Measurements from ENCODE around the gene SETDB2.
A peak's percentile ranks its signal among the peaks of the same experiment; 100 is the strongest.

Gene SETDB2

DNA sequence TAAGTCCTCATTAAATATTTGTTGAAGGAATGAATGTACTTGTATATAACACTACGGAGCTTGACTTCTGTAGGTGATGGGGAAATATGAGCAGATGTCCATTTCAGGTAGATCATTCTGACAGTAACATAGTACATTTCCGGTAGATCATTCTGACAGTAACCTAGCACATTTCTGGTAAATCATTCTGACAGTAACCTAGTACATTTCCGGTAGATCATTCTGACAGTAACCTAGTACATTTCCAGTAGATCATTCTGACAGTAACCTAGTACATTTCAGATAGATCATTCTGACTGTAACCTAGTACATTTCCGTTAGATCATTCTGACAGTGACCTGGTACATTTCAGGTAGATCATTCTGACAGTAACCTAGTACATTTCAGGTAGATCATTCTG lies 54.1 kb downstream of the SETDB2 start:
- no peaks in the 10 kb centered on the region for H3K9me3 Mint-ChIP-seq
- no peak for DNase-seq
- peaks cover 7% of the 10 kb centered on the region for H3K4me1 Mint-ChIP-seq
- H3K36me3 Mint-ChIP-seq (ENCODE audit: low read depth): peaks cover 7% of the 10 kb centered on the region
- no peak overlapping the region for H3K27ac Mint-ChIP-seq
- TF ChIP-seq, protein P1, sequence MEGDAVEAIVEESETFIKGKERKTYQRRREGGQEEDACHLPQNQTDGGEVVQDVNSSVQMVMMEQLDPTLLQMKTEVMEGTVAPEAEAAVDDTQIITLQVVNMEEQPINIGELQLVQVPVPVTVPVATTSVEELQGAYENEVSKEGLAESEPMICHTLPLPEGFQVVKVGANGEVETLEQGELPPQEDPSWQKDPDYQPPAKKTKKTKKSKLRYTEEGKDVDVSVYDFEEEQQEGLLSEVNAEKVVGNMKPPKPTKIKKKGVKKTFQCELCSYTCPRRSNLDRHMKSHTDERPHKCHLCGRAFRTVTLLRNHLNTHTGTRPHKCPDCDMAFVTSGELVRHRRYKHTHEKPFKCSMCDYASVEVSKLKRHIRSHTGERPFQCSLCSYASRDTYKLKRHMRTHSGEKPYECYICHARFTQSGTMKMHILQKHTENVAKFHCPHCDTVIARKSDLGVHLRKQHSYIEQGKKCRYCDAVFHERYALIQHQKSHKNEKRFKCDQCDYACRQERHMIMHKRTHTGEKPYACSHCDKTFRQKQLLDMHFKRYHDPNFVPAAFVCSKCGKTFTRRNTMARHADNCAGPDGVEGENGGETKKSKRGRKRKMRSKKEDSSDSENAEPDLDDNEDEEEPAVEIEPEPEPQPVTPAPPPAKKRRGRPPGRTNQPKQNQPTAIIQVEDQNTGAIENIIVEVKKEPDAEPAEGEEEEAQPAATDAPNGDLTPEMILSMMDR (IDR thresholded peaks at IDR 0.05): no peak
- H3K4me3 Mint-ChIP-seq: no peak overlapping the region
- H3K27me3 Mint-ChIP-seq (ENCODE audit: low read depth, poor library complexity): no peaks in the 10 kb centered on the region

DNA sequence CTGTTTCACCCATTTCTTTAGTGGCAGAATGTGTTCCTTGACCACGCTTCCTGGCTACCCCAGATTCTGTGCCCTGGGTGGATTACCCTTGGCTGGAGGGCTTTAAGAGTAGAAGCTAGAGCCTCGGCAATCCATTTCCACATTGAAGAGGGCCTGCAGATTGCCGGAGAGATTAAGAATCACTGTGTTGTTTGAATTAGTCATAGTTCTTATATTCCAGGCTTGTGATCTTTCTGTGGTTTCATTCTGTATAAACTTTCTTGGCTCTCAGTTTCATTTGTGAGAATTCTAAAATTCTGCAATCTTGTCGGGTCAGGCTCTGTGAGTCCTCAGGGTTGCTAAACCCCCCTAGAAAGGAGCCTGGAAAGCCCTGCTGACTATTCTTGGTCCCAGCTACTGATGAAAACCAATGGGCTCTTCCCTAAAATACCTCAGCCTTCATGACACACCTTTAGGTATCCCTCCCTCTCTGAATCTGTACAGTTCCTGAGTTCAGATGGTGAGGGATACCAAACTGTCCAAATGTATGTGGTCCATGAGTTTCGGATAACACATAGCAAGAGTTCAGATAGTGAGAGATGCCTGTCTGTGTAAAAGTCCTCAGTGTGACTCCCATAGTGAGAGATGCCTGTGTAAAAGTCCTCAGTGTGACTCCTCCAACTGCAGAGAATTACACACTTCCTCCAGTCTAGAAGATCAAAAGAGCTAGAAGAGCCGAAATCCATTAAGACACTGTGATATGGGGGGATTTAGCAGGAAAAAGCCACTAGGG lies 56.0 kb downstream of the SETDB2 start:
- DNase-seq: no peak
- Mint-ChIP-seq H3K36me3 (ENCODE audit: low read depth) (peaks cover 9% of the 10 kb centered on the region), H3K4me3 (no peak overlapping the region), H3K27me3 (ENCODE audit: low read depth, poor library complexity) (no peaks in the 10 kb centered on the region), H3K4me1 (no peaks in the 10 kb centered on the region), H3K9me3 (peaks cover 1% of the 10 kb centered on the region), H3K27ac (no peak overlapping the region)
- TF ChIP-seq, protein P1 (IDR thresholded peaks at IDR 0.05): no peak

DNA sequence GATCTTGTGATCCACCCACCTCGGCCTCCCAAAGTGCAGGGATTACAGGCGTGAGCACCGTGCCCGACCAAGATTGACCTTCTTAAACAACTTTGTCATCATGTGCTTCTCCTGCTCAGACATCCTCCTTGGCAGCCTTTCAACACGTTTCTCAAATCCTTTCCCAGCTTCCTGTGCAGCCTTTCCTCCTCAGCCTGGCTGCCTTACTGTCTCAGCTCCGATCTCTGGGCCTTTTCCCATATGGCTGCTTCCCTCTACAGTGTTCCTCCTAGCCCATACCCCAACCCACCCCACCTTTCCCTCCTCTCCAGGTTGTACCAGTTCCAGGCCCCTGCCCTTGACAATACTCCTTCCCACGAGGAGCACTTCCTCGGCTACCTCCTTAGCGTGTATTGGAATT lies 58.9 kb downstream of the SETDB2 start:
- peaks cover 22% of the 10 kb centered on the region for H3K36me3 Mint-ChIP-seq (ENCODE audit: low read depth)
- H3K27me3 Mint-ChIP-seq (ENCODE audit: low read depth, poor library complexity): no peaks in the 10 kb centered on the region
- no peak for DNase-seq
- peaks cover 3% of the 10 kb centered on the region for H3K9me3 Mint-ChIP-seq
- TF ChIP-seq, protein P1 (IDR thresholded peaks at IDR 0.05): no peak
- H3K27ac Mint-ChIP-seq: peak overlapping the region; percentile 26
- H3K4me3 Mint-ChIP-seq: no peak overlapping the region
- H3K4me1 Mint-ChIP-seq: no peaks in the 10 kb centered on the region

DNA sequence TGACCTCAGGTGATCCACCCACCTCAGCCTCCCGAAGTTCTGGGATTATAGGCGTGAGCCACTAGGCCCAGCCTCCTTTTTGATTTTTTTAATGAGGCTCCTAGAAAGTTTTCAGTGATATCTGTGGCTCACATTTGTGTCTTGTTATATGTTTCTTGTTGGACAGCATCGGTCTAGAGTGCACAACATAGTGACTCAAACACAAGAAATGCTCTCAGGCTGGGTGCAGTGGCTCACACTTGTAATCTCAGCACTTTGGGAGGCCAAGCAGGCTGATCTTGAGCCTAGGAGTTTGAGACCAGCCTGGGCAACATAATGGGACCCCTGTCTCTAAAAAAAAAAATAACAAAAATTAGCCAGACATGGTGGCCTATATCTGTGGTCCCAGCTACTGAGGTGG lies 59.9 kb downstream of the SETDB2 start:
- no peaks in the 10 kb centered on the region for H3K4me1 Mint-ChIP-seq
- no peak overlapping the region for H3K27ac Mint-ChIP-seq
- H3K27me3 Mint-ChIP-seq (ENCODE audit: low read depth, poor library complexity): no peaks in the 10 kb centered on the region
- H3K36me3 Mint-ChIP-seq (ENCODE audit: low read depth): peaks cover 22% of the 10 kb centered on the region
- TF ChIP-seq, protein P1 (IDR thresholded peaks at IDR 0.05): no peak
- no peak overlapping the region for H3K4me3 Mint-ChIP-seq
- DNase-seq: no peak
- H3K9me3 Mint-ChIP-seq: peaks cover 3% of the 10 kb centered on the region

DNA sequence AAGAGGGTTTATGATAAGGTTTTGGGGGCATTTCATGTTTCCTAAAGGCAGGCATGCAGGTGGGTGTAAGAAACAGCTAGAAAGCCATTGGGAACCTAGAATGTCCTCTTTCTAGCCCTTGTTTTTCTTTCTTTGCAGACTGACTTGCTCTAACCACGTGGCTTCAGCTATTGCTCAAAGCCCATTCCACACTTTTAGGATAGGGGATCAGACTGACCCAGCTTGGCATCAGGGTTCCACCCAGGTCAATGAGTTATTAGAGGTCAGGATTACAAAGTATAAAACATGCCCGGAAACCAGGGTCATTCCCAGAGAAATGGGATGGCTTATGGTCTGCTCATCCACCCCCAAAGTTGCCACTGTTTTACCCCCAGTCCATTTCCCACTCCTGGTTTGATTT lies 68.5 kb downstream of the SETDB2 start:
- Mint-ChIP-seq H3K9me3 (peaks cover 6% of the 10 kb centered on the region), H3K27ac (no peak overlapping the region), H3K4me3 (no peak overlapping the region), H3K36me3 (ENCODE audit: low read depth) (peaks cover 22% of the 10 kb centered on the region), H3K4me1 (peaks cover 4% of the 10 kb centered on the region), H3K27me3 (ENCODE audit: low read depth, poor library complexity) (peaks cover 14% of the 10 kb centered on the region)
- TF ChIP-seq, protein P1 (IDR thresholded peaks at IDR 0.05): no peak
- DNase-seq: no peak

DNA sequence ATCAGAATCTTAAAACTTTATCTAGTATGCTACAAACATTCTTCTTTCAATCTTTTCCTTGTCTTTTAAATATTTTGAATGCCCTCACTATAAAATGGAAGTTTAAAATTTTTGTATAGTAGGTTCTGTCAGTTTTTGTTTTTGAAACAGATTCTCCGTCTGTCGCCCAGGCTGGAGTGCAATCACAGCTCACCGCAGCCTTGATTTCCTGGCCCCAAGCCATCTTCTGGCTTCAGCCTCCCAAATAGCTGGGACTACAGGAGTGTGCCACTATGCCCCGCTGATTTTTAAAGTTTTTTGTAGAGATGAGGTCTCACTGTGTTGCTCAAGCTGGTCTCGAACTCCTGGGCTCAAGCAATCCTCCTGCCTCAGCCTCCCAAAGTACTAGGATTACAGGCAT lies 72.4 kb downstream of the SETDB2 start:
- Mint-ChIP-seq H3K27ac (no peak overlapping the region), H3K36me3 (ENCODE audit: low read depth) (peaks cover 28% of the 10 kb centered on the region), H3K27me3 (ENCODE audit: low read depth, poor library complexity) (peaks cover 12% of the 10 kb centered on the region), H3K9me3 (no peaks in the 10 kb centered on the region), H3K4me3 (no peak overlapping the region), H3K4me1 (peaks cover 4% of the 10 kb centered on the region)
- TF ChIP-seq, protein P1 (IDR thresholded peaks at IDR 0.05): no peak
- DNase-seq: no peak

All from nephron progenitor cell (in vitro differentiated cells).